Transverse colon (tissue), 4 donors: Measurements from ENCODE around the gene DTL. TPM values are rescaled to one million over a fixed set of nuclear protein-coding genes. Genes with fewer than 3 reads are reported as not detected.
A peak's percentile ranks its signal among the peaks of the same experiment; 100 is the strongest.

Experiments used
- DNase-seq: peaks from one replicate; pipeline ENCODE4 v3.0.0-alpha.2; 2019
- H3K27ac ChIP-seq, 4 donors: fragments of 200-600 bp; sonication (generic); 2 replicates each; pipeline ENCODE4 v1.5.1; 2016 to 2018; ENCODE audit warnings: inconsistent platforms in 4 of 4
- H3K27me3 ChIP-seq: fragments of 200-600 bp; sonication (generic); 2 replicates; pipeline ENCODE4 v1.5.1; 2017; ENCODE audit warnings: inconsistent platforms
- H3K36me3 ChIP-seq, 4 donors: fragments of 200-600 bp; sonication (generic); 2 replicates each; pipeline ENCODE4 v1.5.1; 2017 to 2019; ENCODE audit warnings: inconsistent platforms in 4 of 4
- H3K4me1 ChIP-seq, 4 donors: fragments of 200-600 bp; sonication (generic); 2 replicates each; pipeline ENCODE4 v1.5.1; 2017 to 2020; ENCODE audit warnings: inconsistent platforms in 4 of 4
- H3K4me3 ChIP-seq, 4 donors: fragments of 200-600 bp; sonication (generic); 1 replicate in 1 of 4; 2 replicates in 3 of 4; pipeline versions ENCODE4 v1.5.1 to v1.6.1; 2017 to 2019; ENCODE audit warnings: inconsistent platforms in 4 of 4
- H3K9me3 ChIP-seq, 2 donors: fragments of 200-600 bp; sonication (generic); 2 replicates each; pipeline ENCODE4 v1.5.1; 2017 to 2019; ENCODE audit warnings: inconsistent platforms in 2 of 2
- CTCF ChIP-seq, 5 experiments: fragments of 200-600 bp in 3 of 5; fragments of 450-650 bp in 2 of 5; sonication (generic) in 3 of 5; IDR thresholded peaks; 1 replicate in 2 of 5; 2 replicates in 3 of 5; pipeline ENCODE4 v1.5.1; 2016 to 2017; ENCODE audit warnings: antibody characterized with exemption in 5 of 5, inconsistent platforms in 3 of 5, mild to moderate bottlenecking in 2 of 5, moderate library complexity in 1 of 5
- EP300 ChIP-seq: sonication (generic); formaldehyde crosslinking; IDR thresholded peaks from one replicate; pipeline ENCODE4 v1.6.1; 2017; ENCODE audit warnings: antibody characterized with exemption, low read depth
- POLR2A ChIP-seq: fragments of 450-650 bp; IDR thresholded peaks from one replicate; pipeline ENCODE4 v1.6.1; 2016; ENCODE audit warnings: antibody characterized with exemption, mild to moderate bottlenecking, moderate library complexity
- POLR2AphosphoS5 ChIP-seq, 3 donors: sonication (generic); formaldehyde crosslinking; IDR thresholded peaks; one replicate each; pipeline ENCODE4 v1.6.1; 2016; ENCODE audit warnings: antibody characterized with exemption in 3 of 3
- WGBS, 2 donors: methylation state at CpG; one replicate each; pipeline ENCODE4 v1.1.5; 2018; ENCODE audit warnings: low coverage in 1 of 2; 5-methylcytosine and 5-hydroxymethylcytosine counted together
- in situ Hi-C, 4 donors: fragments of 200-750 bp; cut with MboI; loops; one replicate each; pipeline versions ENCODE4 v1.15.0 to v1.15.1; 2017; ENCODE audit warnings: low sequenced_read_pairs in 3 of 4, low pct_ligation_motif_present in 1 of 4, low pct_unique_long_range_greater_than_20kb in 1 of 4
- intact Hi-C: fragments of 100-400 bp; cut with DNase I; formaldehyde crosslinking; loops from one replicate; pipeline ENCODE4 v1.15.1; 2023; ENCODE audit warnings: low total_unique reads
- total RNA-seq, 4 donors: library from RNA; depleted of rRNA; stranded (reverse); fragments of >200 nt; gene quantifications; one replicate each; pipeline ENCODE4 v1.1.0, GENCODE V29; 2016

DTL gene
- total RNA-seq, 4 donors from 2014 or later = 0.16 to 5.0 (median 3.3) TPM; not detected in 1

GRCh38 chr1:212121779-212122178 is 86.2 kb downstream of the DTL start:
- Histone ChIP-seq H3K27me3 (no peaks in the 10 kb centered on the region), H3K9me3 (no peaks in the 10 kb centered on the region), H3K27ac (no peak overlapping the region), H3K4me3 (no peak overlapping the region), H3K36me3 (no peaks in the 10 kb centered on the region), H3K4me1 (peaks cover 0 to 17% (median 7%) of the 10 kb centered on the region in 4 donors)
- no peak for DNase-seq
- TF ChIP-seq POLR2AphosphoS5 (IDR thresholded peaks at IDR 0.05) = no peak
- in situ Hi-C loops (no loop called here), intact Hi-C loops (no loop called here)
- WGBS, 2 donors = 54% methylated on average over 2 of the region's 2 CpGs; no CpG with 5 or more reads in 1 of the 2 donors

GRCh38 chr1:212124690-212125582 is 89.4 kb downstream of the DTL start:
- Histone ChIP-seq H3K27me3 (no peaks in the 10 kb centered on the region), H3K36me3 (no peaks in the 10 kb centered on the region), H3K4me1 (peaks cover 0 to 17% (median 7%) of the 10 kb centered on the region in 4 donors), H3K9me3 (no peaks in the 10 kb centered on the region), H3K27ac (peak overlapping the region; percentile 54 to 74 (median 66)), H3K4me3 (no peak overlapping the region)
- peak; percentile 68 for DNase-seq
- 58 to 63% methylated on average over 5 to 11 of the region's 11 CpGs for WGBS, 2 donors
- in situ Hi-C loops = no loop called here
- intact Hi-C loops = no loop called here
- TF ChIP-seq POLR2AphosphoS5 (IDR thresholded peaks at IDR 0.05) (peak in 2 of 3 donors; percentile 43 to 53), EP300 (no peak)

GRCh38 chr1:212125654-212126053 is 90.1 kb downstream of the DTL start:
- peaks cover 0 to 17% (median 7%) of the 10 kb centered on the region in 4 donors for H3K4me1 ChIP-seq
- no peaks in the 10 kb centered on the region for H3K27me3 ChIP-seq
- TF ChIP-seq POLR2A (no peak), CTCF (IDR thresholded peaks at IDR 0.05) (no peak), EP300 (no peak), POLR2AphosphoS5 (IDR thresholded peaks at IDR 0.05) (no peak)
- H3K9me3 ChIP-seq = no peaks in the 10 kb centered on the region
- peak overlapping the region; percentile 54 to 74 (median 66) for H3K27ac ChIP-seq
- no peak overlapping the region for H3K4me3 ChIP-seq
- peak; percentile 30 for DNase-seq
- H3K36me3 ChIP-seq = no peaks in the 10 kb centered on the region
- intact Hi-C loops (no loop called here), in situ Hi-C loops (no loop called here)
- WGBS, 2 donors = 68% methylated on average over 9 of the region's 9 CpGs; no CpG with 5 or more reads in 1 of the 2 donors

GRCh38 chr1:212127221-212127620 is 91.7 kb downstream of the DTL start:
- H3K27ac ChIP-seq = no peak overlapping the region
- H3K27me3 ChIP-seq = no peaks in the 10 kb centered on the region
- 86 to 90% methylated on average over 1 to 4 of the region's 4 CpGs for WGBS, 2 donors
- no peaks in the 10 kb centered on the region for H3K9me3 ChIP-seq
- H3K4me3 ChIP-seq = no peak overlapping the region
- DNase-seq = no peak
- TF ChIP-seq POLR2AphosphoS5 (IDR thresholded peaks at IDR 0.05) (no peak), EP300 (no peak), CTCF (IDR thresholded peaks at IDR 0.05) (no peak), POLR2A (no peak)
- in situ Hi-C loops = no loop called here
- no peaks in the 10 kb centered on the region for H3K36me3 ChIP-seq
- peaks cover 0 to 17% (median 7%) of the 10 kb centered on the region in 4 donors for H3K4me1 ChIP-seq
- intact Hi-C loops = no loop called here

- no peak for TF ChIP-seq EP300
- TF ChIP-seq POLR2A = no peak
- Histone ChIP-seq H3K27ac (no peak overlapping the region), H3K4me3 (no peak overlapping the region), H3K36me3 (no peaks in the 10 kb centered on the region), H3K9me3 (no peaks in the 10 kb centered on the region), H3K4me1 (peaks cover 0 to 12% (median 6%) of the 10 kb centered on the region in 4 donors), H3K27me3 (no peaks in the 10 kb centered on the region)
- DNase-seq = no peak
- WGBS, 2 donors = 98 to 100% methylated on average over 1 to 6 of the region's 6 CpGs
- intact Hi-C loops (no loop called here), in situ Hi-C loops (no loop called here)
These were observed 94.2 kb downstream of the DTL start for GRCh38 chr1:212129781-212130180.
